ENCODE results near the gene OR8A1. TPM values are rescaled to one million over a fixed set of nuclear protein-coding genes. Genes with fewer than 3 reads are reported as not detected.
A peak's percentile ranks its signal among the peaks of the same experiment; 100 is the strongest.

The OR8A1 gene
- total RNA-seq, 1 donor from 2014 or later, result not detected

DNA sequence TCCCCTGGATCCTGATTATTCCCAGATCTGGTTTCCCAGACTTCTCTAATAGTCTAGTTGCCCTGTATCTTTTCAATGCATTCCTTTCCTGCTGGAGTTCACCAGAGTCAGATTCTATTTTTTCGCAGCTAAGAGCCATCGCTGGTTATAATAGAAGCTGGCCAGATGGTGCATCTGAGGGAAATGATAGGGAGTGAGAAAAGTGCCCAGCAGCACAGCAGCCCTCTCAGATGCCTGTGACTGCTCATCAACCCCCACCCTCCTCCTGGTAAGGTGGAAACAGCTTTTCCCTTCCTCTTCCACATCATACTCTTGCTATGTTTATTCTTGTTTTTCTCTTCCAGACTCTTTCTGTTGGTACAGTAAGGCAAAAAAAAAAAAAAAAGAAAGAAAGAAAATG lies 12.8 kb downstream of the OR8A1 start:
- Histone ChIP-seq H3K27me3 (ENCODE audit: control insufficient read depth, insufficient read depth, low read length) (no peaks in the 10 kb centered on the region), H3K4me3 (ENCODE audit: low read depth, low read length) (no peak overlapping the region), H3K36me3 (ENCODE audit: control insufficient read depth, insufficient read depth, low read length) (no peaks in the 10 kb centered on the region)
- FAIRE-seq (no peak), DNase-seq (ENCODE audit: low read depth) (no peak)
- TF ChIP-seq, protein P1, sequence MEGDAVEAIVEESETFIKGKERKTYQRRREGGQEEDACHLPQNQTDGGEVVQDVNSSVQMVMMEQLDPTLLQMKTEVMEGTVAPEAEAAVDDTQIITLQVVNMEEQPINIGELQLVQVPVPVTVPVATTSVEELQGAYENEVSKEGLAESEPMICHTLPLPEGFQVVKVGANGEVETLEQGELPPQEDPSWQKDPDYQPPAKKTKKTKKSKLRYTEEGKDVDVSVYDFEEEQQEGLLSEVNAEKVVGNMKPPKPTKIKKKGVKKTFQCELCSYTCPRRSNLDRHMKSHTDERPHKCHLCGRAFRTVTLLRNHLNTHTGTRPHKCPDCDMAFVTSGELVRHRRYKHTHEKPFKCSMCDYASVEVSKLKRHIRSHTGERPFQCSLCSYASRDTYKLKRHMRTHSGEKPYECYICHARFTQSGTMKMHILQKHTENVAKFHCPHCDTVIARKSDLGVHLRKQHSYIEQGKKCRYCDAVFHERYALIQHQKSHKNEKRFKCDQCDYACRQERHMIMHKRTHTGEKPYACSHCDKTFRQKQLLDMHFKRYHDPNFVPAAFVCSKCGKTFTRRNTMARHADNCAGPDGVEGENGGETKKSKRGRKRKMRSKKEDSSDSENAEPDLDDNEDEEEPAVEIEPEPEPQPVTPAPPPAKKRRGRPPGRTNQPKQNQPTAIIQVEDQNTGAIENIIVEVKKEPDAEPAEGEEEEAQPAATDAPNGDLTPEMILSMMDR (IDR thresholded peaks at IDR 0.05; ENCODE audit: insufficient read depth, low read length, severe bottlenecking), result no peak

- Histone ChIP-seq H3K36me3 (ENCODE audit: control insufficient read depth, insufficient read depth, low read length) (no peaks in the 10 kb centered on the region), H3K27me3 (ENCODE audit: control insufficient read depth, insufficient read depth, low read length) (no peaks in the 10 kb centered on the region), H3K4me3 (ENCODE audit: low read depth, low read length) (no peak overlapping the region)
- TF ChIP-seq, protein P1 (IDR thresholded peaks at IDR 0.05; ENCODE audit: insufficient read depth, low read length, severe bottlenecking), result no peak
- FAIRE-seq (no peak), DNase-seq (ENCODE audit: low read depth) (no peak)
Measured at GRCh38 chr11:124583781-124584180, 14.0 kb downstream of the OR8A1 start.

DNA sequence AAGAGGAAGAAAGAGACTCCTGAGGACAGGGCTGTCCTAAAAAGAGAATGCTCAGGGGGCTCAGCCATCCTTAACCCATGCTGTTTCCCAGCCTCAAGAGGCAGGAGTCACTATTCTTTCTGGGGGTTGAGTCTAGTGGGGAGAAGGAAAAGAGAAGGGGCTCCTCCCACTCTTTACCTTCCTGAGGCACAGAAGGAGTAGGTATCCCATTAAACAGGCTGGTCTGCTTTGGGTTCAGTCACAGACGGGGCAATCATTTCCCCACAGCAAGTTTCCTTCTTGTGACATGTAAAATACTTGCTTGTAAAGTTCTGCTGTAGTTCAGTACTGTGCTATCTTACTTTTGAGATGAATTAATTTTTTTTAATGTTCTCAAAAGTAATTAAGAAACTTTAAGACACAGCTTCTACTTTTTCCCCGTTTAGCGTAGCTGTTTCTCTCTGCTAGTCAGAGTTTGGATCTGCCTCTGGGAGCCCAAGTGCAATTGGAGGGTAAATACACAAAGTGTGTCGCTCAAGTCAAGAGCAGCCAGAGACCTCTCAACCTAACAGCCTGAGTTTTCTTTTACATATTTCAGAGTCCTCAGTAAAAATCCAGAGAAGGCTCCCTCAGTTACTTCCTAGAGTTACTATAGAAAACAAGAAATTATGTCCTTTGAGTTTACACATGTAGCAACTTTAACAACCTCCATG lies 15.0 kb downstream of the OR8A1 start:
- Histone ChIP-seq H3K36me3 (ENCODE audit: control insufficient read depth, insufficient read depth, low read length) (no peaks in the 10 kb centered on the region), H3K4me3 (ENCODE audit: low read depth, low read length) (no peak overlapping the region), H3K27me3 (ENCODE audit: control insufficient read depth, insufficient read depth, low read length) (no peaks in the 10 kb centered on the region)
- no peak for FAIRE-seq
- TF ChIP-seq, protein P1 (IDR thresholded peaks at IDR 0.05; ENCODE audit: insufficient read depth, low read length, severe bottlenecking), result no peak
- DNase-seq (ENCODE audit: low read depth), result no peak

DNA sequence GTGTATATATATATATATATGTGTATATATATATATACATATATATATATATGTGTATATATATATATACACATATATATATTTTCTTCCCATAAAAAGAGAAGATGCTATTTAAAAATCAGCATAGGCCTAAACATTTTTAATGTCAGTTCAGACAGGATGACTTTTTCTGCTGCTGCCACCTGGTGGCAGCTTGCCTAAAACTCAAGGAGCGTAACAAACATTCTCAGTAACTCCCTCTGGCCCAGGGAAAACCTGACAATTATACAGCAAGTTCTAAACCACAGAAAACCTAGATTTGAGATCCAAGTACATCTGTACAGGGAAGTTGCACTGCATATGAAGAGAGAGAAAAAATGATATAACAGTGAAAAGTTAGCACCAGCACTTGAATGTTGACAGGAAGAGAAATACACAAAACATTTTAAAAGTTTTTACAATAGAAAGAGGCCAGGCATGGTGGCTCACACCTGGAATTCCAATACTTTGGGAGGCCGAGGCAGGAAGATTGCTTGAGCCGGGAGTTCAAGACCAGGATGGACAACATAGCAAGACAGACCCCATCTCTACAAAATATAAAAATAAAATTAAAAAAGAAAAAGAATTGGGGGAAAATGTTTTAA lies 16.6 kb downstream of the OR8A1 start:
- no peaks in the 10 kb centered on the region for H3K36me3 ChIP-seq (ENCODE audit: control insufficient read depth, insufficient read depth, low read length)
- TF ChIP-seq, protein P1 (IDR thresholded peaks at IDR 0.05; ENCODE audit: insufficient read depth, low read length, severe bottlenecking), result peak; percentile 65
- no peak overlapping the region for H3K4me3 ChIP-seq (ENCODE audit: low read depth, low read length)
- peak; percentile 42 for DNase-seq (ENCODE audit: low read depth)
- no peak for FAIRE-seq
- H3K27me3 ChIP-seq (ENCODE audit: control insufficient read depth, insufficient read depth, low read length), result no peaks in the 10 kb centered on the region

GRCh38 chr11:124591430-124591829 lies 21.6 kb downstream of the OR8A1 start:
- no peak for FAIRE-seq
- H3K27me3 ChIP-seq (ENCODE audit: control insufficient read depth, insufficient read depth, low read length), result no peaks in the 10 kb centered on the region
- no peaks in the 10 kb centered on the region for H3K36me3 ChIP-seq (ENCODE audit: control insufficient read depth, insufficient read depth, low read length)
- TF ChIP-seq, protein P1 (IDR thresholded peaks at IDR 0.05; ENCODE audit: insufficient read depth, low read length, severe bottlenecking), result no peak
- DNase-seq (ENCODE audit: low read depth), result no peak
- no peak overlapping the region for H3K4me3 ChIP-seq (ENCODE audit: low read depth, low read length)
